ENCODE results near the gene TNRC18. TPM values are rescaled to one million over a fixed set of nuclear protein-coding genes. Genes with fewer than 3 reads are reported as not detected.

TNRC18 gene
- total and polyA plus RNA-seq, 7 donors, result 5.9 to 27.9 (median 18.5) TPM

DNA sequence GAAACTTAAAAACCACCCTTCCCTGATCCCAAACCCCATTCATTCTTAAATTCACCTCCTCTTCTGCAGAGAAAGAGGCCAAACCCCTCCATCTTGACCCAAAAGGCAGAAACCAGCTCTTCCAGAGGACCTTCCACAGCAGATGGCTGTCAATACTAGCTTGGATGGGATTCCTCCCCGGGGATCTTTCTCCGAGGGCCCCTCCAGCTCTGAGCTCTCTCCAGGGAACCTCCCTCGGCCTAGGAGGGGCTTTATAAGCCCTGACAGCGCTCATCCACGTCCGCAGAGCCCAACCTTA is 5.4 kb downstream of the TNRC18 start:
- DNase-seq (no peak), ATAC-seq (no peak)
- intact Hi-C loops (cut with DNase I), result no loop called here
- TF ChIP-seq, protein P1, sequence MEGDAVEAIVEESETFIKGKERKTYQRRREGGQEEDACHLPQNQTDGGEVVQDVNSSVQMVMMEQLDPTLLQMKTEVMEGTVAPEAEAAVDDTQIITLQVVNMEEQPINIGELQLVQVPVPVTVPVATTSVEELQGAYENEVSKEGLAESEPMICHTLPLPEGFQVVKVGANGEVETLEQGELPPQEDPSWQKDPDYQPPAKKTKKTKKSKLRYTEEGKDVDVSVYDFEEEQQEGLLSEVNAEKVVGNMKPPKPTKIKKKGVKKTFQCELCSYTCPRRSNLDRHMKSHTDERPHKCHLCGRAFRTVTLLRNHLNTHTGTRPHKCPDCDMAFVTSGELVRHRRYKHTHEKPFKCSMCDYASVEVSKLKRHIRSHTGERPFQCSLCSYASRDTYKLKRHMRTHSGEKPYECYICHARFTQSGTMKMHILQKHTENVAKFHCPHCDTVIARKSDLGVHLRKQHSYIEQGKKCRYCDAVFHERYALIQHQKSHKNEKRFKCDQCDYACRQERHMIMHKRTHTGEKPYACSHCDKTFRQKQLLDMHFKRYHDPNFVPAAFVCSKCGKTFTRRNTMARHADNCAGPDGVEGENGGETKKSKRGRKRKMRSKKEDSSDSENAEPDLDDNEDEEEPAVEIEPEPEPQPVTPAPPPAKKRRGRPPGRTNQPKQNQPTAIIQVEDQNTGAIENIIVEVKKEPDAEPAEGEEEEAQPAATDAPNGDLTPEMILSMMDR (IDR thresholded peaks at IDR 0.05), result no peak
- Histone ChIP-seq H3K9me3 (no peaks in the 10 kb centered on the region), H3K27ac (peak overlapping the region; percentile 100), H3K4me3 (peak overlapping the region; percentile 99), H3K4me1 (peaks cover 11% of the 10 kb centered on the region), H3K27me3 (ENCODE audit: insufficient read depth in 3 of 3, low read length in 2 of 3) (no peaks in the 10 kb centered on the region), H3K36me3 (ENCODE audit: insufficient read depth in 1 of 2, low read depth in 1 of 2) (peaks cover 0 to 4% of the 10 kb centered on the region in 2 donors)
- 22 to 33% (median 26%) methylated on average over 6 of the region's 6 CpGs for WGBS, 3 donors

DNA sequence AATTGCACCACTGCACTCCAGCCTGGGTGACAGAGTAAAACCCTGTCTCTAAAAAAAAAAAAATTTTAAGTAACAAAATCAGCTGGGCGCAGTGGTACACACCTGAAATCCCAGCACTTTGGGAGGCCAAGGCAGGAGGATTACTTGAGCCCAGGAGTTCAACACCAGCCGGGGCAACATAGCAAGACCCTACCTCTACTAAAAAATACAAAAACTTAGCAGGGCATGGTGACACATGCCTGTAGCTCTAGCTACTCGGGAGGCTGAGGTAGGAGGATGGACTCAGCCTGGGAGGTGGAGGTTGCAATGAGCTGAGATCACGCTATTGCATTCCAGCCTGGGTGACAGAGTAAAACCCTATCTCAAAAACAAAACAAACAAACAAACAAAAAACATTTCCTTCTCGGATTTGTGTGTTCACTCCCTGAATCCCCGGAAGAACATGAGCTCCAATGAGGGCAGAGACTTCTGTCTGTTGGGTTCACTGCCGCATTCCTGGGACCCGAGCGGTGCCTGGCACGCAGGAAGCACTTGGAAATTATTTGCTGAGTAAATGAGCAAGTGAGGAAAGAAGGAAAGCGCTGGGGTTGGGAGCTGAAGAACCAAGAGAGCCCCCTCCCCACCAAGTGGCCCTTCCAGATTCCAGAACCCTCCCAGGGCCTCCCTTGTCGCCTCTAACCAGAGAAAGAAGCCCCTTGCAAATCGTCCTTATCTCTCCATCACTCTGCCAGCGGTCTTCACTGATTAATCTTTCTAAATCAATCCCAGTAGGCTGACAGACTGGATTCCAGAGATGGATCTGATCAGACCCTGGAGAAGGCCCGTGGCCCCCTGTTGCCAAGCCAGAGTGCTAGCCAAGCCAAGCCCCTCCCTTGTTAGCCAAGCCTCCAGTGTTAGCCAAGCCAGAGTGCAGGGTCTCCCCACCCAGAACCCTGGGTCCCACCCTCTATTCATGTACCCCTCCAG is 6.2 kb downstream of the TNRC18 start:
- TF ChIP-seq, protein P1 (IDR thresholded peaks at IDR 0.05), result no peak
- 79 to 84% (median 80%) methylated on average over 15 of the region's 15 CpGs for WGBS, 3 donors
- Histone ChIP-seq H3K4me3 (peak overlapping the region; percentile 99), H3K27ac (peak overlapping the region; percentile 100), H3K9me3 (no peaks in the 10 kb centered on the region), H3K27me3 (ENCODE audit: insufficient read depth in 3 of 3, low read length in 2 of 3) (no peaks in the 10 kb centered on the region), H3K36me3 (ENCODE audit: insufficient read depth in 1 of 2, low read depth in 1 of 2) (peaks cover 0 to 4% of the 10 kb centered on the region in 2 donors), H3K4me1 (peaks cover 11% of the 10 kb centered on the region)
- DNase-seq (no peak), ATAC-seq (no peak)
- intact Hi-C loops (cut with DNase I), result no loop called here

DNA sequence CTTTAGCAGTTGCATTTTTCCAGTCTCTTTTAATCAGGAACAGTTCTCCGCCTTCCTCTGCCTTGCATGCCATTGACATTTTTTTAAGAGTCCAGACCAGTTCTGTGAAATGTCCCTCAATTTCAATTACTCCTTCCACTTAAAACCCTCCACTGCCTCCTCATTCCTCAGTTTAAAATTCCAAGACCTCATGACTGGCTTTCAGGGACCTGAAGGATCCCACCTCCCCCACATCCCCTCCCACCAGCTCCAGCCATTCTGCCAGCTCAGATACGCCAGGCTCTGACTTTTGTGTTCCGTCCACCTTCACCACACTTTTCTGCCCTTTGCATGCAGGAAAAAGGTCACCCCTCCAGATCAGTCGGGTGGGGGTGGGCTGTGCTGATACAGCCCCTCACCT is 8.7 kb downstream of the TNRC18 start:
- DNase-seq, result no peak
- 92 to 94% (median 94%) methylated on average over 4 of the region's 4 CpGs for WGBS, 3 donors
- Histone ChIP-seq H3K4me3 (no peak overlapping the region), H3K36me3 (ENCODE audit: insufficient read depth in 1 of 2, low read depth in 1 of 2) (peaks cover 0 to 4% of the 10 kb centered on the region in 2 donors), H3K9me3 (no peaks in the 10 kb centered on the region), H3K4me1 (peaks cover 11% of the 10 kb centered on the region), H3K27ac (no peak overlapping the region), H3K27me3 (ENCODE audit: insufficient read depth in 3 of 3, low read length in 2 of 3) (no peaks in the 10 kb centered on the region)
- TF ChIP-seq, protein P1 (IDR thresholded peaks at IDR 0.05), result no peak
- intact Hi-C loops (cut with DNase I), result no loop called here
- no peak for ATAC-seq

DNA sequence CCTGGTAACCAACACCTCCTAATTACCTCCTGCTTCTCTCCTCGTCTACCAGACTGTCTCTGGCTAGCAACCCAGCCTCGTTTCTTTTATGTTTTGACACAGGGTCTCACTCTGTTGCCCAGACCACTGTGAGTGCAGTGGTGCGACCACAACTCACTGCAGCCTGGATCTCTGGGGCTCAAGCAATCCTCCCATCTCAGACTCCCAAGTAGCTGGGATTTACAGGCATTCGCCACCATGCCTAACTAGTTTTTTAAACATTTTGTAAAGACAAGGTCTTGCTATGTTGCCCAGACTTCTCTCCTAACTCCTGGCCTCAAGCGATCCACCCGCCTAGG is 10.2 kb downstream of the TNRC18 start:
- TF ChIP-seq, protein P1 (IDR thresholded peaks at IDR 0.05), result no peak
- Histone ChIP-seq H3K27me3 (ENCODE audit: insufficient read depth in 3 of 3, low read length in 2 of 3) (no peaks in the 10 kb centered on the region), H3K4me1 (peaks cover 6% of the 10 kb centered on the region), H3K4me3 (no peak overlapping the region), H3K27ac (peak overlapping the region; percentile 41), H3K36me3 (ENCODE audit: insufficient read depth in 1 of 2, low read depth in 1 of 2) (peaks cover 0 to 4% of the 10 kb centered on the region in 2 donors), H3K9me3 (no peaks in the 10 kb centered on the region)
- 75 to 84% (median 77%) methylated on average over 6 of the region's 6 CpGs for WGBS, 3 donors
- intact Hi-C loops (cut with DNase I), result no loop called here
- no peak for DNase-seq
- ATAC-seq, result no peak

All from psoas muscle (tissue), 8 donors.